ENCODE results near the gene COG5. TPM values are rescaled to one million over a fixed set of nuclear protein-coding genes. Genes with fewer than 3 reads are reported as not detected.

The COG5 gene
- total and polyA plus RNA-seq, 2 donors from 2014 or later: 8.6 to 45.7 TPM

GRCh38 chr7:107499731-107500130 is 64.0 kb downstream of the COG5 start:
- Histone ChIP-seq H3K4me1 (ENCODE audit: control insufficient read depth in 2 of 3, insufficient read depth in 2 of 3, low read depth in 1 of 3, low read length in 3 of 3) (no peaks in the 10 kb centered on the region), H3K27me3 (ENCODE audit: control insufficient read depth, insufficient read depth, low read length) (no peaks in the 10 kb centered on the region), H3K9ac (ENCODE audit: low read length in 3 of 3) (no peak overlapping the region), H3K4me3 (ENCODE audit: low read length in 3 of 3) (no peak overlapping the region), H3K36me3 (ENCODE audit: control insufficient read depth in 2 of 3, insufficient read depth in 3 of 3, low read length in 3 of 3) (no peaks in the 10 kb centered on the region), H3K9me3 (ENCODE audit: control insufficient read depth in 2 of 3, insufficient read depth in 1 of 3, low read length in 3 of 3) (no peaks in the 10 kb centered on the region), H3K27ac (ENCODE audit: low read depth in 2 of 2, low read length in 2 of 2) (no peak overlapping the region)
- DNase-seq: no peak
- TF ChIP-seq CTCF (IDR thresholded peaks at IDR 0.05; ENCODE audit: borderline replicate concordance, extremely low read depth, insufficient read depth): no peak
- intact Hi-C loops (cut with DNase I): no loop called here
- no peak for FAIRE-seq

- no peak for FAIRE-seq
- Histone ChIP-seq H3K4me1 (ENCODE audit: control insufficient read depth in 2 of 3, insufficient read depth in 2 of 3, low read depth in 1 of 3, low read length in 3 of 3) (no peaks in the 10 kb centered on the region), H3K4me3 (ENCODE audit: low read length in 3 of 3) (no peak overlapping the region), H3K27me3 (ENCODE audit: control insufficient read depth, insufficient read depth, low read length) (no peaks in the 10 kb centered on the region), H3K9me3 (ENCODE audit: control insufficient read depth in 2 of 3, insufficient read depth in 1 of 3, low read length in 3 of 3) (no peaks in the 10 kb centered on the region), H3K36me3 (ENCODE audit: control insufficient read depth in 2 of 3, insufficient read depth in 3 of 3, low read length in 3 of 3) (no peaks in the 10 kb centered on the region), H3K9ac (ENCODE audit: low read length in 3 of 3) (no peak overlapping the region), H3K27ac (ENCODE audit: low read depth in 2 of 2, low read length in 2 of 2) (no peak overlapping the region)
- intact Hi-C loops (cut with DNase I): no loop called here
- no peak for TF ChIP-seq CTCF (IDR thresholded peaks at IDR 0.05; ENCODE audit: borderline replicate concordance, extremely low read depth, insufficient read depth)
- DNase-seq: no peak
Observed at GRCh38 chr7:107495516-107495915, 68.2 kb downstream of the COG5 start.

GRCh38 chr7:107494884-107495283 is 68.8 kb downstream of the COG5 start:
- H3K4me3 ChIP-seq (ENCODE audit: low read length in 3 of 3): no peak overlapping the region
- no peaks in the 10 kb centered on the region for H3K36me3 ChIP-seq (ENCODE audit: control insufficient read depth in 2 of 3, insufficient read depth in 3 of 3, low read length in 3 of 3)
- no peak for FAIRE-seq
- no peak overlapping the region for H3K9ac ChIP-seq (ENCODE audit: low read length in 3 of 3)
- H3K27me3 ChIP-seq (ENCODE audit: control insufficient read depth, insufficient read depth, low read length): no peaks in the 10 kb centered on the region
- no peaks in the 10 kb centered on the region for H3K4me1 ChIP-seq (ENCODE audit: control insufficient read depth in 2 of 3, insufficient read depth in 2 of 3, low read depth in 1 of 3, low read length in 3 of 3)
- no peaks in the 10 kb centered on the region for H3K9me3 ChIP-seq (ENCODE audit: control insufficient read depth in 2 of 3, insufficient read depth in 1 of 3, low read length in 3 of 3)
- TF ChIP-seq CTCF (IDR thresholded peaks at IDR 0.05; ENCODE audit: borderline replicate concordance, extremely low read depth, insufficient read depth): no peak
- DNase-seq: no peak
- no peak overlapping the region for H3K27ac ChIP-seq (ENCODE audit: low read depth in 2 of 2, low read length in 2 of 2)
- intact Hi-C loops (cut with DNase I): no loop called here

GRCh38 chr7:107494315-107494751 is 69.4 kb downstream of the COG5 start:
- DNase-seq: no peak
- no peak overlapping the region for H3K27ac ChIP-seq (ENCODE audit: low read depth in 2 of 2, low read length in 2 of 2)
- no peak overlapping the region for H3K9ac ChIP-seq (ENCODE audit: low read length in 3 of 3)
- no peaks in the 10 kb centered on the region for H3K4me1 ChIP-seq (ENCODE audit: control insufficient read depth in 2 of 3, insufficient read depth in 2 of 3, low read depth in 1 of 3, low read length in 3 of 3)
- H3K27me3 ChIP-seq (ENCODE audit: control insufficient read depth, insufficient read depth, low read length): no peaks in the 10 kb centered on the region
- H3K9me3 ChIP-seq (ENCODE audit: control insufficient read depth in 2 of 3, insufficient read depth in 1 of 3, low read length in 3 of 3): no peaks in the 10 kb centered on the region
- no peak overlapping the region for H3K4me3 ChIP-seq (ENCODE audit: low read length in 3 of 3)
- no peak for FAIRE-seq
- intact Hi-C loops (cut with DNase I): no loop called here
- TF ChIP-seq CTCF (IDR thresholded peaks at IDR 0.05; ENCODE audit: borderline replicate concordance, extremely low read depth, insufficient read depth): no peak
- H3K36me3 ChIP-seq (ENCODE audit: control insufficient read depth in 2 of 3, insufficient read depth in 3 of 3, low read length in 3 of 3): no peaks in the 10 kb centered on the region

Data from kidney (tissue), 14 donors.